Measurements from ENCODE around the gene CXCL6.

The CXCL6 gene

GRCh38 chr4:73859614-73860088 is 23.2 kb downstream of the CXCL6 start:
- H3K9me3 ChIP-seq (ENCODE audit: low read length) = no peaks in the 10 kb centered on the region
- no peak overlapping the region for H3K4me3 ChIP-seq (ENCODE audit: low read depth in 1 of 2, low read length in 2 of 2)
- no peaks in the 10 kb centered on the region for H3K27me3 ChIP-seq (ENCODE audit: control insufficient read depth in 1 of 2, insufficient read depth in 2 of 2, low read length in 2 of 2)
- H3K4me1 ChIP-seq (ENCODE audit: insufficient read depth, low read length) = no peaks in the 10 kb centered on the region
- no peak overlapping the region for H3K9ac ChIP-seq (ENCODE audit: low read length)
- no peaks in the 10 kb centered on the region for H3K36me3 ChIP-seq (ENCODE audit: insufficient read depth, low read length)
- no peak overlapping the region for H3K27ac ChIP-seq (ENCODE audit: low read depth, low read length)

GRCh38 chr4:73860181-73860580 is 23.7 kb downstream of the CXCL6 start:
- no peaks in the 10 kb centered on the region for H3K4me1 ChIP-seq (ENCODE audit: insufficient read depth, low read length)
- no peaks in the 10 kb centered on the region for H3K27me3 ChIP-seq (ENCODE audit: control insufficient read depth in 1 of 2, insufficient read depth in 2 of 2, low read length in 2 of 2)
- no peak overlapping the region for H3K27ac ChIP-seq (ENCODE audit: low read depth, low read length)
- no peaks in the 10 kb centered on the region for H3K9me3 ChIP-seq (ENCODE audit: low read length)
- no peak overlapping the region for H3K9ac ChIP-seq (ENCODE audit: low read length)
- no peak overlapping the region for H3K4me3 ChIP-seq (ENCODE audit: low read depth in 1 of 2, low read length in 2 of 2)
- no peaks in the 10 kb centered on the region for H3K36me3 ChIP-seq (ENCODE audit: insufficient read depth, low read length)

- Histone ChIP-seq H3K27ac (ENCODE audit: low read depth, low read length) (no peak overlapping the region), H3K9me3 (ENCODE audit: low read length) (no peaks in the 10 kb centered on the region), H3K4me3 (ENCODE audit: low read depth in 1 of 2, low read length in 2 of 2) (no peak overlapping the region), H3K4me1 (ENCODE audit: insufficient read depth, low read length) (no peaks in the 10 kb centered on the region), H3K27me3 (ENCODE audit: control insufficient read depth in 1 of 2, insufficient read depth in 2 of 2, low read length in 2 of 2) (no peaks in the 10 kb centered on the region), H3K36me3 (ENCODE audit: insufficient read depth, low read length) (no peaks in the 10 kb centered on the region), H3K9ac (ENCODE audit: low read length) (no peak overlapping the region)
Observed at GRCh38 chr4:73860917-73861316, 24.4 kb downstream of the CXCL6 start.

- no peaks in the 10 kb centered on the region for H3K27me3 ChIP-seq (ENCODE audit: control insufficient read depth in 1 of 2, insufficient read depth in 2 of 2, low read length in 2 of 2)
- no peak overlapping the region for H3K9ac ChIP-seq (ENCODE audit: low read length)
- H3K36me3 ChIP-seq (ENCODE audit: insufficient read depth, low read length) = no peaks in the 10 kb centered on the region
- H3K4me3 ChIP-seq (ENCODE audit: low read depth in 1 of 2, low read length in 2 of 2) = no peak overlapping the region
- H3K9me3 ChIP-seq (ENCODE audit: low read length) = no peaks in the 10 kb centered on the region
- no peak overlapping the region for H3K27ac ChIP-seq (ENCODE audit: low read depth, low read length)
- no peaks in the 10 kb centered on the region for H3K4me1 ChIP-seq (ENCODE audit: insufficient read depth, low read length)
Observed at GRCh38 chr4:73862322-73862721, 25.8 kb downstream of the CXCL6 start.

GRCh38 chr4:73864365-73864764 is 27.9 kb downstream of the CXCL6 start:
- Histone ChIP-seq H3K4me1 (ENCODE audit: insufficient read depth, low read length) (no peaks in the 10 kb centered on the region), H3K27ac (ENCODE audit: low read depth, low read length) (no peak overlapping the region), H3K27me3 (ENCODE audit: control insufficient read depth in 1 of 2, insufficient read depth in 2 of 2, low read length in 2 of 2) (peaks cover 0 to 7% of the 10 kb centered on the region in 2 donors), H3K36me3 (ENCODE audit: insufficient read depth, low read length) (no peaks in the 10 kb centered on the region), H3K9ac (ENCODE audit: low read length) (no peak overlapping the region), H3K9me3 (ENCODE audit: low read length) (no peaks in the 10 kb centered on the region), H3K4me3 (ENCODE audit: low read depth in 1 of 2, low read length in 2 of 2) (no peak overlapping the region)

- no peaks in the 10 kb centered on the region for H3K4me1 ChIP-seq (ENCODE audit: insufficient read depth, low read length)
- H3K27ac ChIP-seq (ENCODE audit: low read depth, low read length) = no peak overlapping the region
- no peaks in the 10 kb centered on the region for H3K9me3 ChIP-seq (ENCODE audit: low read length)
- no peak overlapping the region for H3K9ac ChIP-seq (ENCODE audit: low read length)
- no peaks in the 10 kb centered on the region for H3K36me3 ChIP-seq (ENCODE audit: insufficient read depth, low read length)
- no peak overlapping the region for H3K4me3 ChIP-seq (ENCODE audit: low read depth in 1 of 2, low read length in 2 of 2)
- peaks cover 0 to 11% of the 10 kb centered on the region in 2 donors for H3K27me3 ChIP-seq (ENCODE audit: control insufficient read depth in 1 of 2, insufficient read depth in 2 of 2, low read length in 2 of 2)
Observed at GRCh38 chr4:73864961-73865360, 28.5 kb downstream of the CXCL6 start.

- H3K36me3 ChIP-seq (ENCODE audit: insufficient read depth, low read length) = no peaks in the 10 kb centered on the region
- H3K9me3 ChIP-seq (ENCODE audit: low read length) = no peaks in the 10 kb centered on the region
- peaks cover 0 to 15% of the 10 kb centered on the region in 2 donors for H3K27me3 ChIP-seq (ENCODE audit: control insufficient read depth in 1 of 2, insufficient read depth in 2 of 2, low read length in 2 of 2)
- no peak overlapping the region for H3K9ac ChIP-seq (ENCODE audit: low read length)
- no peak overlapping the region for H3K27ac ChIP-seq (ENCODE audit: low read depth, low read length)
- H3K4me3 ChIP-seq (ENCODE audit: low read depth in 1 of 2, low read length in 2 of 2) = no peak overlapping the region
- H3K4me1 ChIP-seq (ENCODE audit: insufficient read depth, low read length) = no peaks in the 10 kb centered on the region
Observed at GRCh38 chr4:73865431-73866096, 29.1 kb downstream of the CXCL6 start.

- Histone ChIP-seq H3K4me3 (ENCODE audit: low read depth in 1 of 2, low read length in 2 of 2) (no peak overlapping the region), H3K27ac (ENCODE audit: low read depth, low read length) (no peak overlapping the region), H3K9ac (ENCODE audit: low read length) (no peak overlapping the region), H3K4me1 (ENCODE audit: insufficient read depth, low read length) (no peaks in the 10 kb centered on the region), H3K36me3 (ENCODE audit: insufficient read depth, low read length) (no peaks in the 10 kb centered on the region), H3K27me3 (ENCODE audit: control insufficient read depth in 1 of 2, insufficient read depth in 2 of 2, low read length in 2 of 2) (peaks cover 0 to 15% of the 10 kb centered on the region in 2 donors), H3K9me3 (ENCODE audit: low read length) (no peaks in the 10 kb centered on the region)
Observed at GRCh38 chr4:73866246-73866645, 29.8 kb downstream of the CXCL6 start.

- Histone ChIP-seq H3K4me3 (ENCODE audit: low read depth in 1 of 2, low read length in 2 of 2) (no peak overlapping the region), H3K27ac (ENCODE audit: low read depth, low read length) (no peak overlapping the region), H3K9ac (ENCODE audit: low read length) (no peak overlapping the region), H3K4me1 (ENCODE audit: insufficient read depth, low read length) (no peaks in the 10 kb centered on the region), H3K36me3 (ENCODE audit: insufficient read depth, low read length) (no peaks in the 10 kb centered on the region), H3K9me3 (ENCODE audit: low read length) (no peaks in the 10 kb centered on the region), H3K27me3 (ENCODE audit: control insufficient read depth in 1 of 2, insufficient read depth in 2 of 2, low read length in 2 of 2) (peaks cover 0 to 15% of the 10 kb centered on the region in 2 donors)
Observed at GRCh38 chr4:73867783-73868182, 31.3 kb downstream of the CXCL6 start.

- H3K9me3 ChIP-seq (ENCODE audit: low read length) = no peaks in the 10 kb centered on the region
- H3K4me3 ChIP-seq (ENCODE audit: low read depth in 1 of 2, low read length in 2 of 2) = peak overlapping the region; percentile 63 to 73
- no peaks in the 10 kb centered on the region for H3K4me1 ChIP-seq (ENCODE audit: insufficient read depth, low read length)
- peaks cover 0 to 15% of the 10 kb centered on the region in 2 donors for H3K27me3 ChIP-seq (ENCODE audit: control insufficient read depth in 1 of 2, insufficient read depth in 2 of 2, low read length in 2 of 2)
- no peaks in the 10 kb centered on the region for H3K36me3 ChIP-seq (ENCODE audit: insufficient read depth, low read length)
- peak overlapping the region; percentile 16 for H3K27ac ChIP-seq (ENCODE audit: low read depth, low read length)
- no peak overlapping the region for H3K9ac ChIP-seq (ENCODE audit: low read length)
Observed at GRCh38 chr4:73868206-73869129, 32.0 kb downstream of the CXCL6 start.

GRCh38 chr4:73869130-73870055 is 32.9 kb downstream of the CXCL6 start, which contains the start of gene CXCL1:
CXCL1 (plus strand) TSS chr4:73869393; CDS start chr4:73869471, 78 bp downstream.
- Histone ChIP-seq H3K36me3 (ENCODE audit: insufficient read depth, low read length) (no peaks in the 10 kb centered on the region), H3K9ac (ENCODE audit: low read length) (no peak within 1 kb of the TSS), H3K27ac (ENCODE audit: low read depth, low read length) (peak within 1 kb of the TSS; percentile 16), H3K4me3 (ENCODE audit: low read depth in 1 of 2, low read length in 2 of 2) (peak within 1 kb of the TSS; percentile 63 to 73), H3K9me3 (ENCODE audit: low read length) (no peaks in the 10 kb centered on the region), H3K4me1 (ENCODE audit: insufficient read depth, low read length) (no peaks in the 10 kb centered on the region), H3K27me3 (ENCODE audit: control insufficient read depth in 1 of 2, insufficient read depth in 2 of 2, low read length in 2 of 2) (peaks cover 0 to 15% of the 10 kb centered on the region in 2 donors)

All from muscle layer of colon (tissue), 2 donors.